ENCODE measurements around the gene EMILIN3.

Gene EMILIN3

DNA sequence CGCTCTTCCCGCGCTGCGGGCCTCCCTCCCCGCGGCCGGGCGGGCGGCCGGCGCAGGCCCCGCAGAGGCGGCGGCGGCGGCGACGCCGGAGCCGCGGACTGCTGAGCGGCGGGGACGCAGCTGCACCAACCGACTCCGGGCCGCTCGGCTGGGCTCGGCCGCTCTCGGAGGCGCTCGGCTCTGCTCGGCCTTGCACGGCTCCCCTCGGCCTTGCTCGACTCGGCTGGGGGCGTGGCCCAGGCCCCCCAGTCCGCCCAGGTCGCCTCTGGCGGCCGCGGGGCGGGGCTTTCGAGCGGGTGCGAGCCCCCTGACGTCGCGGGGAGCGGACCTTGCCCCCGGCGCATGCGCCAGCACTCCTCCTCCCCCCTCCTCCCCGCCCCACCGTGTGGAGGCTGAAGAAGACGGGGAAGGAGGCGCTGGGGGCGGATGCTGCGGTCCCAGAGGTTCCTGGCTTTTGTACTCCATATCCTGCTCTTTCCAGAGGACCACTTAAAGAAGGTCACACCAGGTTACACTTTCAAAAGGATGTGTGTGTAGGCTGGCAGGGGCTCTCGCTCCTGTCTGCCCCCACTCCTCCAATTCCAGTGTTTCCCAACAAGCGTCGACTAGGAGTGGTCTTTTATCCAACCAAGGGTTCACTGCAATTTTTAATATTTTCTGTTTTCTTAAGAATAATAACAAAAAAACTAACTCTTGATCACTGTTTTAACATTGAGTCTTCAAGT is 48.9 kb downstream of the EMILIN3 start, which contains the start of gene ZHX3:
Gene ZHX3 (minus strand): TSS at position 186 of the 725 bp plus-strand sequence. CDS start 112,815 bp downstream, outside the sequence.
- H3K9me3 ChIP-seq (ENCODE audit: control insufficient read depth, insufficient read depth, low read depth, low read length): no peaks in the 10 kb centered on the region
- ChIA-PET CTCF (no interaction called here), POLR2A (interaction anchor here (0.9 to 1.6 kb wide), 2 partner anchors 12 to 23 kb away, joined by 6 to 7 read pairs; partner anchors contain the start of gene LPIN3)
- peak within 1 kb of the TSS; percentile 87 for H3K4me3 ChIP-seq (ENCODE audit: low read depth, low read length)
- peak within 1 kb of the TSS; percentile 65; the same call in 1 of the 2 replicates for H3K27ac ChIP-seq (ENCODE audit: extremely low read depth, low read depth, low read length)
- H3K36me3 ChIP-seq (ENCODE audit: control insufficient read depth in 2 of 2, insufficient read depth in 1 of 2, low read length in 2 of 2): peaks cover 0 to under 1% of the 10 kb centered on the region in 2 experiments; a peak in 1 of 3 replicates
- H3K4me1 ChIP-seq (ENCODE audit: control insufficient read depth, insufficient read depth, low read length): peaks cover 8% of the 10 kb centered on the region
- TF ChIP-seq, protein P1, sequence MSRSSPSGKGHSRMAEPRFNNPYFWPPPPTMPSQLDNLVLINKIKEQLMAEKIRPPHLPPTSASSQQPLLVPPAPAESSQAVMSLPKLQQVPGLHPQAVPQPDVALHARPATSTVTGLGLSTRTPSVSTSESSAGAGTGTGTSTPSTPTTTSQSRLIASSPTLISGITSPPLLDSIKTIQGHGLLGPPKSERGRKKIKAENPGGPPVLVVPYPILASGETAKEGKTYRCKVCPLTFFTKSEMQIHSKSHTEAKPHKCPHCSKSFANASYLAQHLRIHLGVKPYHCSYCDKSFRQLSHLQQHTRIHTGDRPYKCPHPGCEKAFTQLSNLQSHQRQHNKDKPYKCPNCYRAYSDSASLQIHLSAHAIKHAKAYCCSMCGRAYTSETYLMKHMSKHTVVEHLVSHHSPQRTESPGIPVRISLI (tag by site-specific recombination; IDR thresholded peaks at IDR 0.05): no peak
- TF ChIP-seq, protein P2, sequence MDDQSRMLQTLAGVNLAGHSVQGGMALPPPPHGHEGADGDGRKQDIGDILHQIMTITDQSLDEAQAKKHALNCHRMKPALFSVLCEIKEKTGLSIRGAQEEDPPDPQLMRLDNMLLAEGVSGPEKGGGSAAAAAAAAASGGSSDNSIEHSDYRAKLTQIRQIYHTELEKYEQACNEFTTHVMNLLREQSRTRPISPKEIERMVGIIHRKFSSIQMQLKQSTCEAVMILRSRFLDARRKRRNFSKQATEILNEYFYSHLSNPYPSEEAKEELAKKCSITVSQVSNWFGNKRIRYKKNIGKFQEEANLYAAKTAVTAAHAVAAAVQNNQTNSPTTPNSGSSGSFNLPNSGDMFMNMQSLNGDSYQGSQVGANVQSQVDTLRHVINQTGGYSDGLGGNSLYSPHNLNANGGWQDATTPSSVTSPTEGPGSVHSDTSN (CRISPR knock-in tag; IDR thresholded peaks at IDR 0.05): peak; percentile 36; the same call in 1 of the 2 replicates
- TF ChIP-seq ZNF423 (tag by site-specific recombination; IDR thresholded peaks at IDR 0.05): no peak
- TF ChIP-seq, protein P3, sequence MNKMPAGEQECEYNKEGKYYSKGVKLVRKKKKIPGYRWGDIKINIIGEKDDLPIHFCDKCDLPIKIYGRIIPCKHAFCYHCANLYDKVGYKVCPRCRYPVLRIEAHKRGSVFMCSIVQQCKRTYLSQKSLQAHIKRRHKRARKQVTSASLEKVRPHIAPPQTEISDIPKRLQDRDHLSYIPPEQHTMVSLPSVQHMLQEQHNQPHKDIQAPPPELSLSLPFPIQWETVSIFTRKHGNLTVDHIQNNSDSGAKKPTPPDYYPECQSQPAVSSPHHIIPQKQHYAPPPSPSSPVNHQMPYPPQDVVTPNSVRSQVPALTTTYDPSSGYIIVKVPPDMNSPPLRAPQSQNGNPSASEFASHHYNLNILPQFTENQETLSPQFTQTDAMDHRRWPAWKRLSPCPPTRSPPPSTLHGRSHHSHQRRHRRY (tag by site-specific recombination; IDR thresholded peaks at IDR 0.05): no peak
- TF ChIP-seq GLI2 (tag by site-specific recombination; IDR thresholded peaks at IDR 0.05; ENCODE audit: borderline replicate concordance, low read depth): no peak
- TF ChIP-seq, protein P4, sequence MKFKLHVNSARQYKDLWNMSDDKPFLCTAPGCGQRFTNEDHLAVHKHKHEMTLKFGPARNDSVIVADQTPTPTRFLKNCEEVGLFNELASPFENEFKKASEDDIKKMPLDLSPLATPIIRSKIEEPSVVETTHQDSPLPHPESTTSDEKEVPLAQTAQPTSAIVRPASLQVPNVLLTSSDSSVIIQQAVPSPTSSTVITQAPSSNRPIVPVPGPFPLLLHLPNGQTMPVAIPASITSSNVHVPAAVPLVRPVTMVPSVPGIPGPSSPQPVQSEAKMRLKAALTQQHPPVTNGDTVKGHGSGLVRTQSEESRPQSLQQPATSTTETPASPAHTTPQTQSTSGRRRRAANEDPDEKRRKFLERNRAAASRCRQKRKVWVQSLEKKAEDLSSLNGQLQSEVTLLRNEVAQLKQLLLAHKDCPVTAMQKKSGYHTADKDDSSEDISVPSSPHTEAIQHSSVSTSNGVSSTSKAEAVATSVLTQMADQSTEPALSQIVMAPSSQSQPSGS (tag by site-specific recombination; IDR thresholded peaks at IDR 0.05; ENCODE audit: low read depth): no peak
- TF ChIP-seq ZNF274 (IDR thresholded peaks at IDR 0.05; ENCODE audit: low read length): no peak
- TF ChIP-seq ZNF274 (tag by site-specific recombination; IDR thresholded peaks at IDR 0.05; ENCODE audit: borderline replicate concordance): no peak
- TF ChIP-seq ZNF239 (tag by site-specific recombination; IDR thresholded peaks at IDR 0.05): no peak
- no peak for TF ChIP-seq ZNF48 (tag by site-specific recombination; IDR thresholded peaks at IDR 0.05)
- TF ChIP-seq ZNF169 (tag by site-specific recombination; IDR thresholded peaks at IDR 0.05): no peak
- TF ChIP-seq, protein P5, sequence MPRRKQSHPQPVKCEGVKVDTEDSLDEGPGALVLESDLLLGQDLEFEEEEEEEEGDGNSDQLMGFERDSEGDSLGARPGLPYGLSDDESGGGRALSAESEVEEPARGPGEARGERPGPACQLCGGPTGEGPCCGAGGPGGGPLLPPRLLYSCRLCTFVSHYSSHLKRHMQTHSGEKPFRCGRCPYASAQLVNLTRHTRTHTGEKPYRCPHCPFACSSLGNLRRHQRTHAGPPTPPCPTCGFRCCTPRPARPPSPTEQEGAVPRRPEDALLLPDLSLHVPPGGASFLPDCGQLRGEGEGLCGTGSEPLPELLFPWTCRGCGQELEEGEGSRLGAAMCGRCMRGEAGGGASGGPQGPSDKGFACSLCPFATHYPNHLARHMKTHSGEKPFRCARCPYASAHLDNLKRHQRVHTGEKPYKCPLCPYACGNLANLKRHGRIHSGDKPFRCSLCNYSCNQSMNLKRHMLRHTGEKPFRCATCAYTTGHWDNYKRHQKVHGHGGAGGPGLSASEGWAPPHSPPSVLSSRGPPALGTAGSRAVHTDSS (tag by site-specific recombination; IDR thresholded peaks at IDR 0.05): 0 out of 2 replicates have a peak, but pooled peaks have one; percentile 39
- TF ChIP-seq BCL11A (tag by site-specific recombination; IDR thresholded peaks at IDR 0.05; ENCODE audit: low read depth): no peak
- peak; percentile 64; the same call in 1 of the 2 replicates for TF ChIP-seq ZNF600 (tag by site-specific recombination; IDR thresholded peaks at IDR 0.05)
- TF ChIP-seq ZNF837 (tag by site-specific recombination; IDR thresholded peaks at IDR 0.05): no peak
- no peak for TF ChIP-seq ZNF10 (tag by site-specific recombination; IDR thresholded peaks at IDR 0.05)
- no peak for TF ChIP-seq ZNF677 (tag by site-specific recombination; IDR thresholded peaks at IDR 0.05)
- TF ChIP-seq ZBTB1 (tag by site-specific recombination; IDR thresholded peaks at IDR 0.05): no peak
- TF ChIP-seq, protein P6, sequence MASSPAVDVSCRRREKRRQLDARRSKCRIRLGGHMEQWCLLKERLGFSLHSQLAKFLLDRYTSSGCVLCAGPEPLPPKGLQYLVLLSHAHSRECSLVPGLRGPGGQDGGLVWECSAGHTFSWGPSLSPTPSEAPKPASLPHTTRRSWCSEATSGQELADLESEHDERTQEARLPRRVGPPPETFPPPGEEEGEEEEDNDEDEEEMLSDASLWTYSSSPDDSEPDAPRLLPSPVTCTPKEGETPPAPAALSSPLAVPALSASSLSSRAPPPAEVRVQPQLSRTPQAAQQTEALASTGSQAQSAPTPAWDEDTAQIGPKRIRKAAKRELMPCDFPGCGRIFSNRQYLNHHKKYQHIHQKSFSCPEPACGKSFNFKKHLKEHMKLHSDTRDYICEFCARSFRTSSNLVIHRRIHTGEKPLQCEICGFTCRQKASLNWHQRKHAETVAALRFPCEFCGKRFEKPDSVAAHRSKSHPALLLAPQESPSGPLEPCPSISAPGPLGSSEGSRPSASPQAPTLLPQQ (tag by site-specific recombination; IDR thresholded peaks at IDR 0.05): no peak
- TF ChIP-seq KLF10 (tag by site-specific recombination; IDR thresholded peaks at IDR 0.05): peak; percentile 76; the same call in 1 of the 2 replicates
- TF ChIP-seq ZNF785 (tag by site-specific recombination; IDR thresholded peaks at IDR 0.05): no peak
- TF ChIP-seq GLIS2 (tag by site-specific recombination; IDR thresholded peaks at IDR 0.05): peak; percentile 87
- no peak for TF ChIP-seq ZNF777 (tag by site-specific recombination; IDR thresholded peaks at IDR 0.05; ENCODE audit: borderline replicate concordance)
- peak; percentile 65 for TF ChIP-seq ZFHX2 (tag by site-specific recombination; conservative IDR thresholded peaks at IDR 0.05)
- peak; percentile 71; the same call in 1 of the 2 replicates for TF ChIP-seq EGR2 (tag by site-specific recombination; IDR thresholded peaks at IDR 0.05; ENCODE audit: low read depth)
- 0 out of 2 replicates have a peak, but pooled peaks have one; percentile 21 for TF ChIP-seq KLF16 (tag by site-specific recombination; IDR thresholded peaks at IDR 0.05)
- no peak for TF ChIP-seq TCF7L2 (IDR thresholded peaks at IDR 0.05; ENCODE audit: borderline replicate concordance, low read depth, low read length)
- TF ChIP-seq GLIS1 (tag by site-specific recombination; IDR thresholded peaks at IDR 0.05): peak; percentile 27; the same call in 1 of the 2 replicates
- no peak for TF ChIP-seq ZNF221 (tag by site-specific recombination; IDR thresholded peaks at IDR 0.05; ENCODE audit: borderline replicate concordance)
- TF ChIP-seq SP3 (tag by site-specific recombination; IDR thresholded peaks at IDR 0.05): peak; percentile 48
- 0 out of 2 replicates have a peak, but pooled peaks have one; percentile 35 for TF ChIP-seq ZXDB (tag by site-specific recombination; IDR thresholded peaks at IDR 0.05)
